ENCODE data around the gene PCK2. TPM values are rescaled to one million over a fixed set of nuclear protein-coding genes. Genes with fewer than 3 reads are reported as not detected.

The PCK2 gene
- total and polyA plus RNA-seq, 2 of the 13 experiments (the other 11 are each of a cell fraction or from before 2014, with no cell fraction given), result 129 to 272 TPM

GRCh38 chr14:24077086-24077485 is 17.0 kb upstream of the PCK2 start (continued):
- TF ChIP-seq CHCHD3 (CRISPR knock-in tag; IDR thresholded peaks at IDR 0.05), result no peak
- TF ChIP-seq TSC22D2 (CRISPR knock-in tag; IDR thresholded peaks at IDR 0.05; ENCODE audit: borderline replicate concordance), result no peak
- 0 out of 2 replicates have a peak, but pooled peaks have one; percentile 19 for TF ChIP-seq ZNF776 (CRISPR knock-in tag; IDR thresholded peaks at IDR 0.05)
- TF ChIP-seq ZNF235 (CRISPR knock-in tag; IDR thresholded peaks at IDR 0.05; ENCODE audit: borderline replicate concordance), result peak; percentile 64; the same call in 1 of the 2 replicates
- TF ChIP-seq MXD3 (CRISPR knock-in tag; IDR thresholded peaks at IDR 0.05), result no peak
- no peak for TF ChIP-seq SCMH1 (CRISPR knock-in tag; IDR thresholded peaks at IDR 0.05; ENCODE audit: borderline replicate concordance)
- TF ChIP-seq ARID4A (CRISPR knock-in tag; IDR thresholded peaks at IDR 0.05; ENCODE audit: borderline replicate concordance), result no peak
- no peak for TF ChIP-seq ZNF33B (CRISPR knock-in tag; IDR thresholded peaks at IDR 0.05)
- 0 out of 2 replicates have a peak, but pooled peaks have one; percentile 38 for TF ChIP-seq RNF2 (conservative IDR thresholded peaks at IDR 0.05; ENCODE audit: low read depth)
- TF ChIP-seq ZNF550 (CRISPR knock-in tag; IDR thresholded peaks at IDR 0.05; ENCODE audit: borderline replicate concordance), result no peak
- no peak for TF ChIP-seq PPARG (CRISPR knock-in tag; conservative IDR thresholded peaks at IDR 0.05)
- no peak for TF ChIP-seq ZNF562 (CRISPR knock-in tag; IDR thresholded peaks at IDR 0.05; ENCODE audit: borderline replicate concordance)
- TF ChIP-seq ZNF629 (CRISPR knock-in tag; conservative IDR thresholded peaks at IDR 0.05), result no peak
- no peak for TF ChIP-seq POLR2G (IDR thresholded peaks at IDR 0.05; ENCODE audit: low read depth, low read length)
- TF ChIP-seq ZNF839 (CRISPR knock-in tag; IDR thresholded peaks at IDR 0.05; ENCODE audit: borderline replicate concordance), result no peak
- no peak for TF ChIP-seq SAP130 (CRISPR knock-in tag; IDR thresholded peaks at IDR 0.05; ENCODE audit: low read depth)
- no peak for TF ChIP-seq MTA1 (CRISPR knock-in tag; IDR thresholded peaks at IDR 0.05; ENCODE audit: borderline replicate concordance)
- TF ChIP-seq MTF2 (CRISPR knock-in tag; IDR thresholded peaks at IDR 0.05; ENCODE audit: borderline replicate concordance), result no peak
- no peak for TF ChIP-seq ZNF512B (CRISPR knock-in tag; IDR thresholded peaks at IDR 0.05; ENCODE audit: borderline replicate concordance)
